Measurements from ENCODE around the gene SIN3A. TPM values are rescaled to one million over a fixed set of nuclear protein-coding genes. Genes with fewer than 3 reads are reported as not detected.

Gene SIN3A
- total RNA-seq, 4 donors from 2014 or later, result 31.5 to 53.6 (median 35.2) TPM

DNA sequence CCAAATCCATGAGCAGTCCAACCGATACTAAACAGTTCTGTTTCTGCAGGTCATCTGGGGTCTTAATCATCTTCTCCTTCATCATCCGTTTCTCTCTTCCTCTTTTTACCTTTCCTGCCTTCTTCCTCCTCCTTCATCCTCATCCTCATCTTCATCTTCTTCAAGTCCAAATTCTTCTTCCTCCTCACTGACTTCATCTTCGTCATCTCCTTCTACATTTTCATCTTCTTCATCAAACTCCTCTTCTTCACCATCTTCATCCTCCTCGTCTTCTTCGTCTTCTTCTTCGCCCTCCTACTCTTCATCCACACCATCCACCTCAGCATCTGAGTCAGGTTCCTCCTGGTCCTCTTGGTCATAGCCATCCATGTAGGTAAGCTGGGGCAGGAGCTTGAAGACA is 129.8 kb downstream of the SIN3A start:
- DNase-seq, result no peak
- Histone ChIP-seq H3K36me3 (no peaks in the 10 kb centered on the region), H3K27ac (no peak overlapping the region), H3K4me1 (no peaks in the 10 kb centered on the region), H3K9me3 (no peaks in the 10 kb centered on the region), H3K27me3 (no peaks in the 10 kb centered on the region), H3K4me3 (no peak overlapping the region)
- TF ChIP-seq POLR2A (IDR thresholded peaks at IDR 0.05), result no peak
- TF ChIP-seq, protein P1, sequence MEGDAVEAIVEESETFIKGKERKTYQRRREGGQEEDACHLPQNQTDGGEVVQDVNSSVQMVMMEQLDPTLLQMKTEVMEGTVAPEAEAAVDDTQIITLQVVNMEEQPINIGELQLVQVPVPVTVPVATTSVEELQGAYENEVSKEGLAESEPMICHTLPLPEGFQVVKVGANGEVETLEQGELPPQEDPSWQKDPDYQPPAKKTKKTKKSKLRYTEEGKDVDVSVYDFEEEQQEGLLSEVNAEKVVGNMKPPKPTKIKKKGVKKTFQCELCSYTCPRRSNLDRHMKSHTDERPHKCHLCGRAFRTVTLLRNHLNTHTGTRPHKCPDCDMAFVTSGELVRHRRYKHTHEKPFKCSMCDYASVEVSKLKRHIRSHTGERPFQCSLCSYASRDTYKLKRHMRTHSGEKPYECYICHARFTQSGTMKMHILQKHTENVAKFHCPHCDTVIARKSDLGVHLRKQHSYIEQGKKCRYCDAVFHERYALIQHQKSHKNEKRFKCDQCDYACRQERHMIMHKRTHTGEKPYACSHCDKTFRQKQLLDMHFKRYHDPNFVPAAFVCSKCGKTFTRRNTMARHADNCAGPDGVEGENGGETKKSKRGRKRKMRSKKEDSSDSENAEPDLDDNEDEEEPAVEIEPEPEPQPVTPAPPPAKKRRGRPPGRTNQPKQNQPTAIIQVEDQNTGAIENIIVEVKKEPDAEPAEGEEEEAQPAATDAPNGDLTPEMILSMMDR (IDR thresholded peaks at IDR 0.05), result no peak

Small RNA genes lying within 50 kb of the gene (small RNA-seq; reads per million reads assigned to genes)
- 0 reads per million in 2 donors for gene AC105036.2

Other genes starting within 250 kb of the SIN3A start
- 10 to 100 TPM; 13.1 to 31.9 (median 26.7) TPM for gene C15orf39, start 249.8 kb downstream of the SIN3A start, total RNA-seq
- not detected for gene GOLGA6C, start 193.4 kb downstream of the SIN3A start, total RNA-seq
- not detected for gene GOLGA6D, start 168.9 kb downstream of the SIN3A start, total RNA-seq
- 100 to 1,000 TPM in 1 of 4 donors, 10 to 100 TPM in 3; 54.2 to 107 (median 68.0) TPM for gene COMMD4, start 115.6 kb downstream of the SIN3A start, total RNA-seq
- gene NEIL1, start 104.7 kb downstream of the SIN3A start, total RNA-seq, result 100 to 1,000 TPM in 3 of 4 donors, 10 to 100 TPM in 1; 63.7 to 173 (median 112) TPM
- gene MAN2C1, start 83.1 kb downstream of the SIN3A start, total RNA-seq, result 100 to 1,000 TPM; 268 to 777 (median 649) TPM
- 10 to 100 TPM; 17.3 to 33.0 (median 28.5) TPM for gene PTPN9, start 127.6 kb upstream of the SIN3A start, total RNA-seq
- gene SNUPN, start 174.0 kb upstream of the SIN3A start, total RNA-seq, result 10 to 100 TPM; 11.5 to 32.2 (median 17.4) TPM
- 100 to 1,000 TPM in 3 of 4 donors, 10 to 100 TPM in 1; 96.8 to 133 (median 124) TPM for gene IMP3, start 188.5 kb upstream of the SIN3A start, total RNA-seq
- gene SNX33, start 196.2 kb upstream of the SIN3A start, total RNA-seq, result 10 to 100 TPM; 35.5 to 53.7 (median 49.5) TPM

Data from Peyer's patch (tissue), 4 donors.